GM21737 (cell line): ENCODE measurements around the gene SEC63.
A peak's percentile ranks its signal among the peaks of the same experiment; 100 is the strongest.
"Not testable (repeated sequence)": the region's sequence is repeated elsewhere in the genome, so short reads cannot be mapped to it uniquely, and the experiment has no call there.

Experiments used
- ATAC-seq: cut with Tn5 transposase; IDR thresholded peaks from one replicate; pipeline ENCODE4 v1.9.1; 2021; ENCODE audit warnings: mild to moderate bottlenecking, moderate library complexity; ENCODE audit not compliant: unreplicated experiment

SEC63 gene

DNA sequence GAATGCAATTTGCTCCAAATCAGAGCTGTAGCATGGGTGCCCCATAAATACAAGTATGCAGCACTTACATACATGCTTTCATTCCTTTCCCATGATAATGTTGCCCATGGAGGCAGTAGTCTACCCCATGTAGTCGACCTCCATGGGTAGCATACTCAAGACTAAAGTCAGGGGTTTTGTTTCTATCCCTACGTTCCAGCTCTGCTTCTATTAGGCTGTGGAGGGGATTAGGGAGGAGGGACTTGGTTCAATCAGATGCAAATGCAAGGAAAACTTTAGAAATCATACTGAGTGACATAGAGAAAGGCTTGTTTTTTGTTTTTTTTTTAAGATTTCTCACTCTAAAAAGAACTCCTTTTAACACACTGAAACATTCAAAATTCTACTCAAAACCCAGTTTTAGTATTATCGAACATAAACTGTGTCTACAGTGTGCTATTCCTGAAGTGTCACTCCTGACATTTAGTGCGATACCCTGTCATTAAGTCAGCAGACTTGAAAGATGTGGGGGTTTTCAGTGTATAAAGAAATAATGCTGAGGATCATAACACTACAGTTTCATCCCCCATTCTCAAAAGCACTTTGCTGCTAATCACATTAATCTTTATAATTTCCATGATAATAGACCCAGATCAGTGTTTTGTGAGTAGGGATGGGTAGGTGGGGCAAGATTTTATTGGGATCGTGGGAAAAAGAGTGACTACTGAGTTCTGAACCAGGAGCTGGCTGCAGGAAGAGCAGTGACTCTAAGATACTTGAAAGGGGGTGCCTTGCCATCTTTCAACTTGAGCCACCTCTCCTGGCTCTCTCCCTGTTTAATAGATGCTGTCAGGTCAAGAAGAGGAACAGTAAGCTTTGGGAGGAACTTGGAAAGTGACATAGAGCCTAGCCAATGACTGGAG, 93.5 kb downstream of the SEC63 start:
- ATAC-seq = no peak

DNA sequence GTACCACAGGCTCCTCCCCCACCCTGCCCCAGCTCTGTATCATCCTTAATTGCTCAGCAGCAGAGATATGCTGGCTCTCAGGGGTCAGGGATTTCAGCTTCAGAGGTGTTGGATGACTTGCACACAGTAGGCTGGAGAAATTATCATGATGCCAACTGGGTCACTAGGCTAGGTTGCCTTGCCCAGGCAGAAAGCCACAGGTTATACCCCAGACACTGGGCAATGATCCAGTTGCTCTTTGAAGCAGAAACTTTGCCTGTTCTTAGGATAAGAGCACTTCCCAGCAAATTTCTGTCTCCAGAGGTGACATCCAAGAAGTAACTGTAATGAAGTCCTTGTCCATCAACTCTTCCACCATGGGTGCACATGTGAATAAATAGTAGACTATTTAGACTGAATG, 95.6 kb downstream of the SEC63 start:
- no peak for ATAC-seq

DNA sequence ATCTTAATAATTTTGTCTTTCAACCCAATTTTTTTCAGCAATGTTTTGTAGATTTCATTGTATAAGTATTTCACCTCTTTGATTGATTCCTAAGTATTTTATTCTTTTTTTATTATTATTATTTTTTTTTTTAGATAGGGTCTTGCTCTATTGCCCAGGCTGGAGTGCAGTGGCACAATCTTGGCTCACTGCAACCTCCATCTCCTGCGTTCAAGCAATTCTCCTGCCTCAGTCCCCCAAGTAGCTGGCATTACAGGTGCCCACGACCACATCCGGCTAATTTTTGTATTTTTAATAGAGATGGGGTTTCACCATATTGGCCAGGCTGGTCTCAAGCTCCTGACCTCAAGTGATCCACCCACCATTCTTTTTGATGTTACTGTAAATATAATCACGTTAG, 97.0 kb downstream of the SEC63 start:
- ATAC-seq = not testable (repeated sequence)

DNA sequence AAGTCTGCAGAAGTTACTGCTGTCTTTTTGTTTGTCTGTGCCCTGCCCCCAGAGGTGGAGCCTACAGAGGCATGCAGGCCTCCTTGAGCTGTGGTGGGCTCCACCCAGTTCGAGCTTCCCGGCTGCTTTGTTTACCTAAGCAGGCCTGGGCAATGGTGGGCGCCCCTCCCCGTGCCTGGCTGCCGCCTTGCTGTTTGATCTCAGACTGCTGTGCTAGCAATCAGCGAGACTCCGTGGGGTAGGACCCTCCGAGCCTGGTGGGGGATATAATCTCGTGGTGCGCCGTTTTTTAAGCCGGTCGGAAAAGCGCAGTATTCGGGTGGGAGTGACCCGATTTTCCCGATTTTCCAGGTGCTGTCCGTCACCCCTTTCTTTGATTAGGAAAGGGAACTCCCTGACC, 97.9 kb downstream of the SEC63 start:
- not testable (repeated sequence) for ATAC-seq

DNA sequence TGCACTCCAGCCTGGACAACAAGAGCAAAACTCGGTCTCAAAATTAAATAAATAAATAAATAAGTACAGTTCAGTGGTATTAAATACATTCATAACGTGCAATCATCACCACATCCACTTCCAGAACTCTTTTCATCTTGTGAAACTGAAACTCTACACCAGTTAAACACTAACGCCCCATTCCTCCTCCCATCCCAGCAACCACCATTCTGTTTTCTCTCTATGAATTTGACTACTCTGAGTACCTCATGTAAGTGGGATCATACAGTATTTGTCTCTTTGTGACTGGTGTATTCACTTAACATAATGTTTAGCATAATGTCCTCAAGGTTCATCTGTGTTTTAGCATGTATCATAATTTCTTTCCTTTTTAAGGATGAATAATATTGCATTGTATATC, 104.8 kb downstream of the SEC63 start:
- no peak for ATAC-seq

DNA sequence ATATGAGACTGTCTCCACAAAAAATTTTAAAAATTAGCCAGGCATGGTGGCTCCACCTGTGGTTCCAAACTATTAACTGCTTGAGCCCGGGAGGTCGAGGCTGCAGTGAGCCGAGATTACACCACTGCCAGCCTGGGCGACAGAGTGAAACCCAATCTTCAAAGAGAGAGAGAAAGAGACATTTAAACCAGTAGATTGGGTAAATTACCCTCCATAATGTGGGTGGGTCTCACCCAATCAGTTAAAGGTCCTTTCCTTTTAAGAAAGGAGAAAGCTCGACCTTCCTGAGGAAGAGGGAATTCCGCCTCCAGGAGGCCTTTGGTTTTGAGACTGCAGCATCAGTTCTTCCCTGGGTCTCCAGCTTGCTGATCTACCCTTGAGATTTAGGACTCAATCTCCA, 108.7 kb downstream of the SEC63 start:
- ATAC-seq = no peak

DNA sequence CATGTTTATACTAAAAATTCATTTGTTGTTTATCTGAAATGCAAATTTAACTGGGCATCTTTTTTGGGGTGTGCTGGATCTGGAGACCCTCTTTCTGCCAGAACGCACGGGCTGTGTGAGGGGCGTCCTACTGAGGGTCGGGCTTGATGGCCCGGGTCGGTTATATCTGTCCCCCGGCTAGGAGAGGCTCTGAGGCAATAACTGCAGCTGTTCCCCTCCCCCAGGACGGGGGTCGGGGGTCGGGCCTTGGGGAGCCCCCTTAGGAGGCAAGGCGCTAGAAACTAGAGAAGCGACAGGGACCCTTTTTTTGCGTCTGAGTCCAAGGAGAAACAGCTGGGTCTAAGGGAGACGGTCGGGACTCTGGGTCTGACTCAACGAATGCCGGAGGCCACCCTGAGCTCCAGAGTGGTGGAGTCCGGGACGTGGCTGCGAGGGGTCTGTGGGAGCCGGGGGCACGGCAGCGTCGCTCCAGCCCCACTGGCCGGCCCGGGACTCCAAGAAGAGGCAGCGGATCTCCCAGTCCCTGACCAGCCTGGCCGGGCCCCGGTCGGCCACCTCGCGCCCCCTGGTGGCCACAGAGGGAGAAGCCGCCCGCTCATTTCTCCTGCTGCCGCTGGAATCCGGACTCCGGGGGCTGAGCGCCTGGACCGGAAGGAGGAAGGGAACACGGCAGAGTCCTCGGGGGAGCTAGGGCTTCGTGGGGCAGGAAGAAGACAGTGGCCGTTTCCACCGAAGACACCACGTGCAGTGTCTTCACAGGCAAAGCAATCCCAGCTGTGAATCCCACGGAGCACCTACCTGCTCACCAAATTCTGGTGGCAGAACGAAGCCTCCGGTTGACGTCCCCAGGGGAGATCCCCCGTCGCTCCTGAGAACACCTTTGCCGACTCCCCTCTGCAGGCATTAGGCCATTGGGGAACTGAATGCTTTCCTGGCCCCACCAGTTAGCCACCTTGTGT, 109.9 kb downstream of the SEC63 start:
- peak; percentile 81 for ATAC-seq

DNA sequence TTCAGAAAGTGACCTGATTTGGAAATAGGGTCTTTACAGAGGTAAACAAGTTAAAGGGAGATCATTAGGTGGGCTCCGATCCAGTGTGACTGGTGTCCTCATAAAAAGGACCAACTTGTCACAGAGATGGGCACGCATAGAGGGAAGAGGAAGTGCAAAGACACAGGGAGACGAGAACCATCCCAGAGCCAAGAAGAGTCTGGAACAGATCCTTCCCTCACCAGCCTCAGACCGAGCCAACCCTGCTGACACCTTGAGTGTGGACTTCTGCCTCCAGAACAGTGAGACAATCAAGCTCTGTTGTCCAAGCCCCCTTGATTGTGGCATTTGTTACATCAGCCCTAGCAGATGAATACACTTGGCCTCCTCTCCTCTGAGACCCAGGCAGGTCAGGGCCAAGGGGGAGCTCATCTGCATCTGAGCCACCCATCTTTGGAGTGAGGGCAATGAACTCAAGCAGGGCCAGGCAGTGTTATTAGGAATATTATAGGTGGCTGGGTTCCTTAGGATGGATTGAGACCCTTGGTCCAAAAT, 111.7 kb downstream of the SEC63 start:
- ATAC-seq = no peak

DNA sequence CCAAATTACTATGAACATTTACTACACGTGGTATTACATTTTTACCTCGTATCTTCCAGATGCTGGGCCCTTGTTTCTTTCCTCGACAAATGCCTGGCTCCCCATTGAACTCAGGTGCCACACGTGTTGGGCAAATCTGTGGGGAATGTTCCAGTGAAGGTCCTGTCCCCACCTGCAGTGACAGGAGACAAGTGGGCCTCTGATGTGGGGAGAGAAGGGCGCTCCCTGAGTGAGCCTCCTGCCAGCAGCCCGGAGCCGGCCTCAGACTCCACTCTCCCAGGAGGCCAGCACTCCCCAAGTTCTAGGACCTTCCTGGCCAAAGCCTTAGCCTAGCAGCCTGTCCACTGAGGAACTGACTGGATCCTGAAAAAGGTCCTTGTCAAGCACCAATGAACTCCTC, 112.2 kb downstream of the SEC63 start:
- no peak for ATAC-seq

DNA sequence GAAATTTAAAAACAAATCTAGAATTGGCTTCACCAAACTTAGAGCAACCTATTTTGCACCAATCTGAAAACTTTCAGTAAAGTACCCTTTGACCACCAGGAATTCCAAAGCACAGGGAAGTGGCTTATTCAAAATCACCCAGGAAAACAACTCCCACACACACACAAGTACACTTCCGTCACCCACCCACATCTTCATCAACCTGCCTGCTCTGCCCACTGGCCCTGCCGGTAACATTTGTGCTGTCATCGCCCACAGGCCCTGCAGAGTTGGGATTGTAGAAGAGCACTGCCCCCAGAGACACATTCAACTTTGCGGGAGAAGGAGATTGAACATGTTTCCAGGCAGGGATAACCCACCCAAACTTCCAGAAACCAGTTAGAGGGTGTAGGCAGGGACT, 114.6 kb downstream of the SEC63 start:
- ATAC-seq = no peak

DNA sequence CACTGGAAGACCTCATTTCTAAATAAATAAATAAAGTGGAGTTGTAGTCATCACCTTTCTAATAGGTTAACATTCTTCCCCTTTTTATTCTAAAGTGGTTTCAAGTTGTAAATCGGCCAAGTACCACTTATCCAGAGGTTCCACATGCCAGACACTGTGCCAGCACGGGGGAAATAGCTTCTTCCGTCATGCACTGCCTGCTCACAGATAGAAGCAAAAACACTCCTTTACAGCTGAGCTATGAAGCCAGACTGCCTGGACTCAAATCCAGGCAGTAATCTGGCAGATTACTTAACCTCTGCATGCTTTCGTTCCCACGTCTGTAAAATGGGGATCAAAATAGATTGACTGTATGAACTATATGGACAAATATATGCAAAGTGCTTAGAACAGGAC, 116.7 kb downstream of the SEC63 start:
- no peak for ATAC-seq

DNA sequence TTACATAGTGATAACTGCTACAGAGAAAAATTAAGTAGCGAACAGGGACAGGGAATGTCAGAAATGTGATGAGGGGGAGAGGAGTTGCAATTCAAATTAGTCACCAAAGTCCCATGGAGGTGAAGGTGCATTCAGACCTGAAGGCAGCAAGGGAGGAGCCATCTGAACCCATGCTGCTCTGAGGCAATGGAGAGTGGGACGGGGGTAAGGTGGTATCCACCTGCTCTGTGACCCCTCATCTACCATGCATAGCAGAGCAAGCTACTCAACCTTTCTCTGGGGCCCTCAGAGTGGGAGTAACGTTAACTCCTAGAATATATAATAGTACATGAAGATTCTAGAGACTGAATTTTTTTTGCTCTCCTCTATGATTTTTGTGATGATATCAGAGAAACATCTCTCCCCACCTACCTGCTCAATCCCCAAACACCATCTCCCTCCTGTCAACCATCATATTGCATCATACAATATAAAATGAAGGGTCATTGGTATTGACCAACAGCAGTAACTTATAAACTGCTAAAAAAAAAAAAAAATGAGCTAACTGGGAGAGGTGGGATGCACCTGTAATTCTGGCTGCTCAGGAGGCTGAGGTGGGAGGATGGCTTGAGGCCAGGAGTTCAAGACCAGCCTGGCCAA, 117.3 kb downstream of the SEC63 start:
- no peak for ATAC-seq

DNA sequence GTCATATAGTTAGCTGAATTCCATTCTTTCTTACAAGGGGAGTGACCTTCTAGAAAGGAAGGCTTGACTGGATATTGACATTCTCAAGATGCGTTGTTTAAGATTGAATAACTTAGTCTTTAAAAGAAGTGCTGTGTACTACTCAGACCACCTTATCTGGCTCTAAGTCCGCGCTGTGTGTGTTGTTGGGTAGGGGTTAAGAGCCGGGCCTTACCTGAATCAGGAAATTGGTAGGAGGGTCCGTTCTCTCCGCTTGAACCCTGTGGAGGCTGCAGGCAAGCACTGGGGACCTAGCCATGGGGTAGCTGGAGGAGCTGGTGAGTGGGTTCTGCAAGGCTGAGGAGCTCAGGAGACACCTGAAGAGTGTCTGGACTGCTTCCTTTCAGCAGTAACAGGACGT, 124.9 kb downstream of the SEC63 start:
- no peak for ATAC-seq

DNA sequence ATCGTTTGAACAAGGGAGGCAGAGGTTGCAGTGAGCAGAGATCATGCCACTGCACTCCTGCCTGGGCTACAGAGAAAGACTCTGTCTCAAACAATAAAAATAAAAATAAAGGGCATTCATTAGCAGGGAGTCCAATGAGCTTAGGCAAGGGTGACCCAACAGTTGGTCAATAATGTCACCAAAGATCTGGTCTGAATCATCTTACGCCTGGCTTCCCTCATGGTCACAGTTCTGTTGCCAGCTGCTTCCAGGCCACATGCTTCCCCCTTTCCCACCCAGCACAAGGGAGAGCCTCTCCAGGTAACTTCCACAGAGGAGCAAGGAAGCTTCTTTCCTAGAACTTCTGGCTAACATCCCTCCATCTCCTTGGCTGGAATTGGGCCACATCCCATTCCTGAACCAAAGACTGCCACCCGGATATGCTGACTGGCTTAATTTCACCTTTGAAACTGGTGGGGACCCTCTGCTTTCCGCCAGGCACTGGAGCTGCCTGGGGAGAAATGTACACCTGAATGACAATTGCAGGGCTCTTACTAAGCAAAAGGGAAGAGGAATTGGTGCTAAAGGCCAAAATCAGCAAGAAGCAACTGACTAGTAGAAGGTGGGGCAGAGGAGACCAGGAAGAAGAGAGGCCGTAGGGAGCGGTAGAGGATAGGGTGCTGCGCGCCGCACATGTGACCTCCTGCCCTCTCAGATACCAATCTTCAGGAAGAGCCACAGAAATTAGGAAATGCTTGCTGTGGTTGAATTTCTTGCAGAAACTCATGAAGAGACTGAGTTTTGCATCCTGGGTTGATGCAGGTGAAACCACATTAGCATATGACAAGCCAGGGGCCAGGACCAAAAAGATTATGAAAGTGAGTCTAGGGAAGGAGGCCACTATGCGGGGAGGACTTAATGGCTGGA, 125.6 kb downstream of the SEC63 start:
- ATAC-seq = no peak

DNA sequence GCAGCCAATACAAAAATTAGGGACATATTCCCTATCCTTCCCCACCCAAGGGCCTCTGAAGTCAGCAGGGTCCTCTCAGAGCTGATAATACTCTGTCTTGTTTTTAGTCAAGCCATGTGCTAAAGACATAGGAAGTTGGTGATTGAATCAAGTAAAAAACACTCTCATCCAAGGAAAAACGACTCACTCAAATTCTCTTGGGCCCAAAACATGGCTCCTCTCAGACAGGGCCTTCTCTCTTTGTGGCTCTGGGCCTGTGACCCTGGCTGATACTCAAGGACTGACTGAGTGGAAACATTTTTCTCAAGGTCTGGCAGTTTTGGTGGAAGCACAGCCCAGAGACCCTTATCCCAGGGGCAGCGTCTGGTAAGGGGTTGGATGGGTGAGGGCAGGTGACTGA, 127.9 kb downstream of the SEC63 start:
- no peak for ATAC-seq

DNA sequence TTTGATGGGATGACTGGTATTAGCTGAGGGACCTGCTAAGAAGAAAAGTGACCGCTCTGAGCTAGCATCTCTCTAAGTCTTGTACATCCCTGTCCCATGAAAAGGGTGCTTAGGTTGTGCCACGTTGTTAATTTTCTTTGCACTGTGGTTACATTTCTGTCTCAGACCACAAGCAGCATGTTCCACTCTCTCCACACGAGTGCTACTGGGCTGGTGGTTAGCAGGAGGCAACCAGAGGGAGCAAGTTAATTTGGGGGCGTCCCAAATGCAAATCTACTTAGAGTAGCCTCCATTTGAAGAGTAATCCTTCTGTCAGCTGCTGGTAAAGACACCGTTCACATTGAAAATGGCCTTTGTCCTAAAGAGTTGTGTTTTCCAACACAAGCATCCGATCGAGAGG, 130.5 kb downstream of the SEC63 start:
- no peak for ATAC-seq

DNA sequence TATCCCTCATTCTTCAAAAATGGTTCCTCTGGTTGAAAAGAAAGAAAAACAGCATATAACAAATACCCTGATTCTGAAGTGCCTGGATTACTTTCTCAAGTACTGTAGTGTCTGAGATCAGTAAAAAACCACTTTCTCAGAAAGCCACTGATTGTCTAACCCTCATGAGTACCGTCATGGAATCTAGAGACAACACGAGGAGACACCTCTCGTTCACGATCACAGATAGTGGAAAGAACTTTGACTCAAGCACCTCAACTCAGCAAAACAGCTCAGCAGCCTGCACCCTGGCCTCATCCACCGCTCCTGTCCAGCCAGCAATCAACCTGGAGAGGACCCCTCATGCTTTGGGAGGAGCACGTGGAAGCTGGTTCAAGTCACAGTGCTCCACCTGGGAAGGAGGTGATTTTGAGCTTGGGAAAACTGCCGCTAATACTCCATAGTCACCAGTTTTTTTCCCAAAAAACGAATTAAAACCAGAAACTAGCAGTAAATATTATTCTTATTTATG, 134.9 kb downstream of the SEC63 start:
- no peak for ATAC-seq

DNA sequence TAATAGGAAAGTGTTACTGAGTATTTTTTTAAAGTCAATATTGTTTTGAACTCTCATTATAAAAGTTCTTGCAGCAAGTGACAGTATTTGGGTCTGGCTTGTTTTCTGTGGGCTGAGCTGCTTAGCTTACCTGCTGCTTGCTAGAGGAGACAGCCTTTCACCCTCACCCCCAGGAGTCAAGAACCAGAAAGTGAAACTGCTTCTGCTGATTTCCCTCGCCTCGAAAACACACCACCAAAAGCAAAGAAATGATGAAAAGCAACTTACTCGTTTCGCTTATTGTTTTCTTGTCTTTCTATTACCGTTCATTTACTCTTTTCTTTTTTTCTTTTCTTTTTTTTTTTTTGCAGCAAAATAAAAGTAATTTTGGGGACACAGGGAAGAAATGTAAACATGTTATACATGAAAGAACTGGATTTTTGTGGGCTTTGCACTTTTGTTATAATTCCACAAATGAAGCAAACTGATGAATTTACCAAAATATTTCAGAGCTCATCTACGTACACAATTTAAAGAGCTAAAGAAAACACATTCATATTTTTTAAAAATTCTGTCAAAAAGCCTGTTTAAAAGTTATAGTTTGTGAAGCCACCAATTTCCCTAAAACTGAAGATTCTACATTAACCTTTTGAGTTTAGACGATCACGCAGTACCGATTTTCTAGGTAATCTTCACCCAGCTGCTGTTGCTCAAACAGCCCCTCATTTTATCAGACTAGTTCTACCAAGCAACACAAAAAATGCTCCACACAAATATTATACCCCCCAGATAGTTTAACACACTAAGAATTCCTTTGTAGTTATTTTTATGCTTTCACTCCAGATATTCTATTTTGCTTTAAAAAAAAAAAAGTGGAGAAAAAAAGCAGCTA, 135.6 kb downstream of the SEC63 start:
- ATAC-seq = peak; percentile 59

DNA sequence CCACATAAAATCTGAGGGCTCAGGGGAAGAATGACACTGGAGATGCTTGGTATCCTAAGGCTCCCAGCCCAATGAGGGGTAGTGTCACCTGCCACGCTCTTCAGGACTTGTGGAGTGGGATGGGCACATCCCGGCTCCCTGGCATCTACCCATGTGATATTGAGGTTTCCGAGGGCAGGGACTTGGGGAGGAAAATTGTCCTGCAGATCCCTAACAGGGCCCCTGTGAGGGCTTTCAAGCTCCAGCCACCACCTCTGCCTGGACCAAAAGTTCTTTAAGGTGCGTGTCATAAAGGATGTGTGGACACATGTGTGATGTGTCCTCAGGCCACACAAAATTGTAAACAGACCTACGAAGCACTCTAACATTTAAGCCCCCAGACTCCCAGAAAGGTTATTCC, 136.4 kb downstream of the SEC63 start:
- ATAC-seq = no peak
